NCI-H128 (cell line): ENCODE data around the gene LKAAEAR1.
A peak's percentile ranks its signal among the peaks of the same experiment; 100 is the strongest.
"Not testable (repeated sequence)": the region's sequence is repeated elsewhere in the genome, so short reads cannot be mapped to it uniquely, and the experiment has no call there.

Experiments
- DNase-seq: peaks from one replicate; lab custom pipeline; 2025; ENCODE audit not compliant: unreplicated experiment; lab: John Stamatoyannopoulos, UW

Gene LKAAEAR1

DNA sequence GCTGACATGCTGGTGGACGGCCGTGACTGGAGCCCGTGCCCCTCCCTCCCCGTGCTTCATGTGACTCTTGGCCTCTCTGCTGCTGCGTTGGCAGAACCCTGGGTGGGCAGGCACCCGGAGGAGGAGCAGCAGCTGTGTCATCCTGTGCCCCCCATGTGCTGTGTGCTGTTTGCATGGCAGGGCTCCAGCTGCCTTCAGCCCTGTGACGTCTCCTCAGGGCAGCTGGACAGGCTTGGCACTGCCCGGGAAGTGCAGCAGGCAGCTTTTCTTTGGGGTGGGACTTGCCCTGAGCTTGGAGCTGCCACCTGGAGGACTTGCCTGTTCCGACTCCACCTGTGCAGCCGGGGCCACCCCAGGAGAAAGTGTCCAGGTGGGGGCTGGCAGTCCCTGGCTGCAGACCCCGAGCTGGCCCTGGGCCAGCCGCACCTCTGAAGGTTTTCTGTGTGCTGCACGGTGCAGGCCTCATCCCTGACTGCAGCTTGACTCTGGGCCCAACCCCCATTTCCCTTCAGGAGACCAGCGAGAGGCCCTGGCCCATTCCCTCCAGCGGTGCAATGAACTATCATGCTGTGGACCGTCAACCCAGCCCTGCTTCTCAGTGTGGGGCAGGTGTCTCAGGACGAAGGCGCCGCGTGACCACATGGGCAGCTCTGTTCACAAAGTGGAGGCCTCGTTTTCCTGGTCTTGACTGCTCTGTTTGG, 15.0 kb upstream of the LKAAEAR1 start:
- DNase-seq: no peak

DNA sequence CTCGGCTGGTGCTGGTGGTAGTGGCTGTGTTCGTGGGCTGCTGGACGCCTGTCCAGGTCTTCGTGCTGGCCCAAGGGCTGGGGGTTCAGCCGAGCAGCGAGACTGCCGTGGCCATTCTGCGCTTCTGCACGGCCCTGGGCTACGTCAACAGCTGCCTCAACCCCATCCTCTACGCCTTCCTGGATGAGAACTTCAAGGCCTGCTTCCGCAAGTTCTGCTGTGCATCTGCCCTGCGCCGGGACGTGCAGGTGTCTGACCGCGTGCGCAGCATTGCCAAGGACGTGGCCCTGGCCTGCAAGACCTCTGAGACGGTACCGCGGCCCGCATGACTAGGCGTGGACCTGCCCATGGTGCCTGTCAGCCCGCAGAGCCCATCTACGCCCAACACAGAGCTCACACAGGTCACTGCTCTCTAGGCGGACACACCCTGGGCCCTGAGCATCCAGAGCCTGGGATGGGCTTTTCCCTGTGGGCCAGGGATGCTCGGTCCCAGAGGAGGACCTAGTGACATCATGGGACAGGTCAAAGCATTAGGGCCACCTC, 14.3 kb upstream of the LKAAEAR1 start:
- DNase-seq: no peak

DNA sequence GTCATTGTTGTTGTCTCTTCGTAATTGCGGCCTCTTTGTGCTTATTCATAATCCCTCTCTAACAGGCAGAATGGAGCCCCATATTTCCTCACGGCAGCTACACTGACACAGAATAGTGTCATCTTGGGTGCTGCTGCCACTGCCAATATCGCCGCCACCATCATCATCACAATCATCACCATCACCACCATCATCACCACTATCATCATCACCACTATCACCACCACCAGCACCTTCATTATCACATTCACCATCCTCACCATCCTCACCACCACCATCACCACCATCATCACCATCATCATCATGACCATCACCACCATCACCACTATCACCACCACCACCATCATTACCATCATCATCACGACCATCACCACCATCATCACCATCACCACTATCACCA, 12.3 kb upstream of the LKAAEAR1 start:
- no peak for DNase-seq

- no peak for DNase-seq
These were observed 11.7 kb upstream of the LKAAEAR1 start for GRCh38 chr20:64095927-64096326.

DNA sequence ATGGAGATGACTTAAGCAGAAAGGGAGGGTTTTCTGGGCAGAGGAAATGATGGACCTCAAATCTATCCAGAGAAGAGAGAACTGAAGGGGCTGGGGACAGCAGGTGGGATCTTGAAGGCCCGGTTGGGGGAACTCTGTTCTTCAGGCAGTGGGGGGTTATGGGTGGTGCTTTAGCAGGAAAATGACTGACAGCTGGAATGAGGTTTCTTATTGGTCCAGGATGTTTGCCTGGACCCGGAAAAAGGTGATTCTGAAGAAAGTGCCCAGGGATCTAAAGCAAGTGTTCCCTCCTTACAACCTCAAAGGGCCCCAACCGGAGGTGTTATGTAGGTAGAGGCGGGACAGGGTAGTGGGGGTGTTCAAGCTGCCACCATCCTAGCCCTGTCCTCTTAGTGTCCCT, 11.3 kb upstream of the LKAAEAR1 start:
- DNase-seq: no peak

DNA sequence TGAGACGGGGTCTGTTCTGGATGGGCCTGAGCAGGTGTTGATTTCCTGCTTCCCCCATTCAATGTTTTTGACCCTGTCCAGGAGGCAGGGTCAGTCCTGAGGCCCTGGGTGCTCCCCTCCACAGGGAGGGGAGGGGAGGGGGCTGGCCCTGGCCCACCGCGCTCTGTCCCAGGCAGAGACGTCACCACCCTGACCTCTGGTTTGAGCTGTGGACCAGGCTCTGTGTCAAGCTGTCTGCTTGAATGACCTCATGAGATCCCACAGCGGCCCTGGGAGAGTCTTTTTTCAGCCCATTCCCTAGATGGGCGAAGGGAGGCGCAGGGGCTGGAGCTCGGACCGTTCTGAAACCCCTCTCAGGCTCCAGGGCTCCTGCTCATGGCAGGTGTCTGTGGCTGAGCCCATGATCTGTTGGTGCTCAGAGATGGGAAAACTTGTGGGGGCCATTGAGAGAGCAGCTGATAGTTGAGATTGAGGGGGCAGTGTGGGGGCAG, 8.9 kb upstream of the LKAAEAR1 start:
- no peak for DNase-seq

GRCh38 chr20:64092258-64093012, 8.2 kb upstream of the LKAAEAR1 start:
- no peak for DNase-seq

- DNase-seq: no peak
These were observed 7.6 kb upstream of the LKAAEAR1 start for GRCh38 chr20:64091770-64092169.

DNA sequence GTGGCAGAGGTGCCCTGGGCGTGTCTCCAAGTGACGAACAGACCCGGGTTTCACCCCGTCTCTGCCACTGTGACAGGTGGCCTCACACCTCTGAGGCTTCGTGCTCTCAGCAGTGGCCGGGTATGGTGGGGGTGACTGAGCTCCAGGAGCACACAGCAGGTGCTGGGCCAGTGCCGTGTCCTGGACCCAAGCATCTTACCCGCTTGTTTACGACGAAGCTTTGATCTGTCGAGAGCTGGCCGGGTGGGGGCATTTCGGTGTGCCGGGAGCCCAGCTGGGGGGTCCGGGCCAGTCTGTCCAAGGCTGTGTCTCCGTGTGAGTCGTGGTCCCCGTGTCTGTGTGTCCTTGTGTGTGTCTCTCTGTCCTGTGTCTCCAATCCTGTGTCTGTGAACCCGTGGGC, 7.1 kb upstream of the LKAAEAR1 start:
- no peak for DNase-seq

- DNase-seq: no peak
These were observed 6.0 kb upstream of the LKAAEAR1 start for GRCh38 chr20:64090165-64090564.

GRCh38 chr20:64088586-64088985, 4.4 kb upstream of the LKAAEAR1 start:
- DNase-seq: not testable (repeated sequence)

- DNase-seq: not testable (repeated sequence)
These were observed 3.1 kb upstream of the LKAAEAR1 start for GRCh38 chr20:64087226-64087825.

DNA sequence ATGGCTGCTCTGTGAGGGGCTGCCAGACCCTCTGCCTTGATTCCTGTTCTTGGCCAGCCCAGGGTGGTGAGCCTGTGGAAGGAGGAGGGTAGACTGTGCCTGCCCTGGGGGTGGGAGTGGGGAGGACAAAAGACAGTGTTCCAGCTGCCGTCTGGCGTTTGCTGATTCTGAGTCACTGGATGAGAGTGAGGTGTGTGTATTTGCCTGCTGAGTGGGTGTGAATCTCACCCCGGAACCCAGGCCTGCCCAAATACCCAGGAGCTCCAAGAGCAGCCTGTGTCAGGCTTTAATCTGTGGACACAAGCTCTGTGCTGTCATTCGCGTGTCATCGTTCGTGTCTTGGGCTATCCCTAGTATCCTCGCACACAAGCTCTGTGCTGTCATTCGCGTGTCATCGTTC, 2.6 kb upstream of the LKAAEAR1 start:
- DNase-seq: no peak

DNA sequence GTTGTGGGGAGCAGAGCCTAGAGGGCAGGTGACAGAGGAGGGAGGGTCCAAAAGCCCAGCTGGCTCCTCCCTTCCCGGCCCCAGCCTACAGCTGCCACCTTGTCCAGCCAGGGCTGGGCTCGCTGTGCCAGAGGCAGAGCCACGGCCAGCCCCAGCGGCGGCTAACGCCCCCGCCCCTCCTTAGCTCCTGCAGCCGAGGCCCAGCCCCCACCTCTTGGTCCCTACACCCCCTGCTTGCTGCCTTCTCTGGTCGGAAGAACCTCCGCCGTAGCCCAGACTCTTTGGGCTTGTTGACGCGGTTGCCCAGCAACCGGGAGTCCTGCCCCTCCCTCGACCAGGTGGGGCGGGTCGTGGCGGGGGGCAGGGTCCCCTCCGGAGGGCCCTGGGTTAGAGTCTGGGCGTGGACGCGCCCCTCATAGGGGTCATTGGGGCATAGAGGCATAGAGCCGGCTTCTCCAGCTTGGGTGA, 521 bp upstream of the LKAAEAR1 start:
- DNase-seq: no peak

DNA sequence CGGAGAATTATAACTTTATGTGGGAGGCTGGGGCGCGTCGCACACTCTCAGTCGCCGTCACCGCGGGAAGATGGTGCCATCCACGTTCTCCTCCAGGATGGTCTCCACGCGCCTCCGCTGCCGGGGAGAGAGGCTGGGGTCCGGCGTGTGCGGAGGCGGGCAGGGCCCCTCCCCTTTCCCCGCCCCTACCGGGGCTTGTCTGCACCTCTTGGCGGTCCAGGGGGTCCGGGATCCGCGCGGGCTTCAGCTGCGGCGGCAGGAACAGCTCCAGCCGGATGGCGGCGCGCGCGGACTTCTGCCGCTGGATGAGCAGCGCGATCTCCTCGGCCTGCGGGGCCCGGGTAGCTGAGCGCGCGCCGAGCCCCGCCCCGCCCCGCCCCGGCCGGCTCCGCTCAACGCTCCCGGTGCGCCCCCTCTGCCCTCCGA, 807 bp downstream of the LKAAEAR1 start:
- peak; percentile 56 for DNase-seq

- DNase-seq: no peak
These were observed 1.3 kb downstream of the LKAAEAR1 start for GRCh38 chr20:64082820-64083377.

DNA sequence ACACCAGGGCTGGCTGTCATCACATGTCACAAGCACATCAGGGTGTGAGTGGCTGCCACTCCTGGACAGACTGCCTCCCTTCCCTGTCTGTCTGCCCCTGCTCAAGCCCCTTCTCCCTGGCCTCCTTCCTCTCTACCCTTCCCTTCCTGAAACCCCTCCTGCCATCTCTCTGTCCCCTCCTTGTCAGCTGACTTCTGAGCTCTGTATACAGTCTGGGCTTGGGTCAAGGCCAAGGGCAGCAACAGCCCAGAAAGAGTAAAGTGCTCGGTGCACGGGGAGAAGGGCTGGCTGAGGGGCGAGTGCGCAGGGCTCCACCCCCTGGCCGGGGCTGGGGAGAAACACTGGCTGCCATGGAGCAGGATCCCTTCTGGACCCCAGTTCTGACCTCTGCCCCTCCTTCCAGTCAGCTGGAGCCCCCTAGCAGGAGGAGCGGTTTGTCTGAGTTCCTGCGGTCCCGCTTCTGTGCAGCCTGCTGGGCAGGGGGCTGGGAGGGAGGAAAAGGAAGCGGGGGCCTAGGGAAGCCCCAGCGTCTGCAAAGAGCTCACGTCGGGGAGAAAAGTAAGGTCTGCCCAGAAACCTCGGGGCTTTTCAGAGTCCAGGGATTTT, 2.0 kb downstream of the LKAAEAR1 start:
- DNase-seq: no peak

GRCh38 chr20:64081624-64081964, 2.6 kb downstream of the LKAAEAR1 start:
- no peak for DNase-seq

DNA sequence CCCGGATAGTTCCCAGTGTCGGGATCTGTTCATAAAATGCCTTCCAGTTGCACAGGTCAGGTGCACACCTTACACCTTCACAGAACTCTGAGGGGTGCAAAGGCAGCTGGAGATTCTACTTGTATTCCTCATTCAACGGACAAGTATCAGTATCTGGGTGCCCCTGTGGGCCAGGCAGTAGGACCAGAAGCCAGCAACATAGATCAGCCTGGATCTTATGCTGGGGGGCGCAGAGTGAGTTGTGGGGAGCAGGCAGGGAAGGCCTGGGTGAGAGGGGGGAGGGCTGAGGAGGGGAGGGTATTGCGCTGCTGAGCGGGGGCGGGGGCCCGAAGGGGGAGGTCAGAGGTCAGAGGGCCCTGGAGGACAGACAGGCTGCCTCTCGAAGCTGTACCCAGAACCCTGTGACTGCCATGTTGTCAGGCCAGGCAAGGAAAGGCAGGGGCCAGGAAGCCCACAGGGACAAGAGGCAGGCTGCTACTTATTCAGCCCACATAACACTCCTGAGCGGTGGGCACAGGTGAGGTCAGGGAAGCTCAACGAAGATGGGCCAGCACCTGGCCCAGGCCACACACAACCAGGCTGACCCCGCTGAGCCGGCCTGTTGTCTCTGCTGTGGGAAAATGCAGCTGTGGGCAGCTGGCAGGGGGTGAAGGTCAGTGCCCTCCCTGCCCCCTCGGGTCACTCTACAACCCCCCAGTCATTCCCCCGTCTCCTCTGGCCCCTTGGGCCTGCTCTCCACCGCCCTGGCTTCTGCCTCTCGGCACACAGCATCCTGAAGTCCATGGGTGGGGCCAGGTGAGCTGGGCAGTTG, 3.2 kb downstream of the LKAAEAR1 start:
- DNase-seq: no peak
